ENCODE measurements around the gene SRD5A2. TPM values are rescaled to one million over a fixed set of nuclear protein-coding genes. Genes with fewer than 3 reads are reported as not detected.

Gene SRD5A2
- total and polyA plus RNA-seq, 2 of the 8 experiments (the other 6 are each of a cell fraction or from before 2014, with no cell fraction given) = 0.02 TPM; not detected in 1

- Histone ChIP-seq H3K4me2 (ENCODE audit: insufficient read depth in 1 of 2, low read depth in 2 of 2, low read length in 2 of 2) (no peak overlapping the region), H3K27ac (ENCODE audit: low read depth, low read length) (no peak overlapping the region), H2AFZ (ENCODE audit: low read length) (no peak overlapping the region), H4K5ac (ENCODE audit: insufficient read length, low read depth, low read length) (no peak overlapping the region), H3K9ac (replicated peaks in 1 of 4; ENCODE audit: extremely low read depth in 1 of 4, low read depth in 3 of 4, low read length in 3 of 4) (no peak overlapping the region), H3K79me2 (ENCODE audit: control insufficient read depth in 1 of 2, insufficient read depth in 2 of 2, low read length in 2 of 2) (no peaks in the 10 kb centered on the region), H3K79me1 (ENCODE audit: low read depth, low read length) (no peaks in the 10 kb centered on the region), H3K56ac (replicated peaks; ENCODE audit: insufficient read length, low read depth, low read length) (no peak overlapping the region), H2BK5ac (ENCODE audit: low read depth, low read length) (no peak overlapping the region), H3K9me3 (ENCODE audit: insufficient read depth in 2 of 2, low read depth in 1 of 2, low read length in 1 of 2) (peaks cover 27 to 30% of the 10 kb centered on the region in 2 experiments), H4K20me1 (replicated peaks in 1 of 2; ENCODE audit: control insufficient read depth in 1 of 2, insufficient read depth in 2 of 2, low read length in 2 of 2) (no peaks in the 10 kb centered on the region), H2BK20ac (ENCODE audit: low read length) (no peak overlapping the region), H3K18ac (ENCODE audit: extremely low read depth, low read length) (no peak overlapping the region), H2BK12ac (ENCODE audit: low read depth, low read length) (no peak overlapping the region), H2AK5ac (ENCODE audit: low read depth, low read length) (no peak overlapping the region), H2BK15ac (ENCODE audit: low read length) (no peak overlapping the region), H3K14ac (ENCODE audit: insufficient read length) (no peak overlapping the region), H3K27me3 (replicated peaks in 1 of 4; ENCODE audit: control insufficient read depth in 3 of 4, extremely low read depth in 1 of 4, insufficient read depth in 3 of 4, low read length in 3 of 4) (no peaks in the 10 kb centered on the region), H4K8ac (ENCODE audit: extremely low read depth, insufficient read depth, low read length) (no peak overlapping the region), H3K23me2 (ENCODE audit: low read depth, low read length) (no peaks in the 10 kb centered on the region), H2BK120ac (replicated peaks; ENCODE audit: low read depth, low read length) (no peak overlapping the region), H3K4me3 (ENCODE audit: extremely low read depth in 1 of 4, insufficient read depth in 2 of 4, low read depth in 3 of 4, low read length in 4 of 4) (no peak overlapping the region), H3K4ac (replicated peaks; ENCODE audit: insufficient read length, low read depth, low read length) (no peak overlapping the region), H4K91ac (replicated peaks; ENCODE audit: insufficient read length, low read length) (no peak overlapping the region), H3K4me1 (replicated peaks in 1 of 4; ENCODE audit: control insufficient read depth in 3 of 4, insufficient read depth in 4 of 4, low read length in 3 of 4) (no peaks in the 10 kb centered on the region), H3K23ac (ENCODE audit: insufficient read length) (no peak overlapping the region), H3K36me3 (ENCODE audit: control insufficient read depth in 2 of 4, insufficient read depth in 4 of 4, low read length in 3 of 4) (no peaks in the 10 kb centered on the region)
- 94% methylated on average over 7 of the region's 10 CpGs; no CpG with 5 or more reads in 1 of the 2 experiments for WGBS, 2 experiments (ENCODE audit: extremely low coverage in 1 of 2, insufficient coverage in 1 of 2, insufficient read length in 1 of 2, insufficient replicate concordance in 2 of 2, low coverage in 1 of 2, low lambda C conversion rate in 2 of 2, missing lambda C conversion rate in 1 of 2)
- DNase-seq (ENCODE audit: low read depth in 1 of 2, low spot score in 2 of 2) (no peak), FAIRE-seq (no peak)
- TF ChIP-seq ZNF274 (IDR thresholded peaks at IDR 0.05; ENCODE audit: borderline replicate concordance, extremely low read depth, low read length) = no peak
- TF ChIP-seq SP4 (IDR thresholded peaks at IDR 0.05; ENCODE audit: low read length) = no peak
- TF ChIP-seq SP1 (IDR thresholded peaks at IDR 0.05; ENCODE audit: low read depth, low read length) = no peak
- no peak for TF ChIP-seq NRF1 (IDR thresholded peaks at IDR 0.05; ENCODE audit: low read depth, low read length)
- TF ChIP-seq ASH2L (IDR thresholded peaks at IDR 0.05; ENCODE audit: low read length) = no peak
- no peak for TF ChIP-seq GABPA (IDR thresholded peaks at IDR 0.05; ENCODE audit: borderline replicate concordance, insufficient read depth, low read length)
- no peak for TF ChIP-seq TBP (IDR thresholded peaks at IDR 0.05; ENCODE audit: low read depth, low read length)
- no peak for TF ChIP-seq KDM4A (IDR thresholded peaks at IDR 0.05; ENCODE audit: low read depth, low read length, severe bottlenecking)
- CTCF ChIA-PET (ENCODE audit: partially characterized antibody) = no interaction called here
- POLR2A ChIA-PET (ENCODE audit: partially characterized antibody) = interaction anchor here (1.5 kb wide), 1 partner anchor 11 kb away, joined by 3 read pairs; the partner anchor contains the start of gene SRD5A2
Measured at GRCh38 chr2:31568585-31569201, 12.0 kb downstream of the SRD5A2 start.

Measured in H1 (cell line).